ENCODE results near the gene BAZ1B.
A peak's percentile ranks its signal among the peaks of the same experiment; 100 is the strongest.

The BAZ1B gene

DNA sequence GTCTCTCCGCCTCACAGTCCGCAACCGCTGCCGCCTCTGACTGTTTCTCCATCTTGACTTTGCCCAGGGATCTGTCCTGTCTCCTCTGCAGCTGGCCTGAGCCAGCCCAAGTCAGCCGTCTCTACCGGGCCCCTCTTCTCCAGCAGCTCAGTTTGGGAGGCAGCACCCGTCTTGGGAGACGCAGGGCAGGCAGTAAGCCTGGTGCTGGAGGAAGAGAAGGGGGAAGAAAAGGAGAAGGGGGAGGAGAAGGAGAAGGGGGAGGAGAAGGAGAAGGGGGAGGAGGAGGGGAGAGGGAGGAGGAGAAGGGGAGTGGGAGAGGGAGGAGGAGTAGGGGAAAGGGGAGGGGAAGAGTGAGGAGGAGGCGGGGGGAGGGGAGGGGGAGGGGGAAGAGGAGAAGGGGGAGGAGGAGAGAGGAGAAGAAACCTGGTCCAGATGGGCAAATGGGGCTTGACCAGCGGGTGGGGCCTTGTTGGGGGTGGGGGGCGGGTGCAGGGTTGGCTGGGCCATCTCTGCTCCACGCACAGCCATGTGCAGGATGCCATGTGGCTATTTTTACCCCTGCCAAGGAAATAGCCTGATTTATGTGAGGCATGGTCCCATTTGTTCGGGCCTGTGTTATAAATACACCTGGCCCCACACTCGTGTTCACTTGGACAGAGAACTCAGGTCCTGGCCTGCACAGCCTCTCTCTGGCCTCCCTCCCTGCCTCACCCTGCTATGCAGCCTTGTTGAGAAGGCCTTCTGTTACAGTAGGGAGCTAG lies 124.4 kb downstream of the BAZ1B start:
- H3K27ac ChIP-seq (ENCODE audit: low read depth, low read length, severe bottlenecking) = no peak overlapping the region
- no peaks in the 10 kb centered on the region for H3K36me3 ChIP-seq (ENCODE audit: control insufficient read depth, insufficient read depth, low read length)
- H3K9me3 ChIP-seq (ENCODE audit: control insufficient read depth, low read length) = no peaks in the 10 kb centered on the region
- H3K4me1 ChIP-seq (ENCODE audit: control insufficient read depth, insufficient read depth, low read length, poor library complexity, severe bottlenecking) = peaks cover 5% of the 10 kb centered on the region
- H3K4me3 ChIP-seq (ENCODE audit: extremely low read depth, insufficient read depth, low read length, poor library complexity, severe bottlenecking) = peak overlapping the region; percentile 27
- WGBS, 2 experiments (ENCODE audit: insufficient coverage in 2 of 2) = 37 to 67% methylated on average over 6 to 11 of the region's 14 CpGs

- no peaks in the 10 kb centered on the region for H3K36me3 ChIP-seq (ENCODE audit: control insufficient read depth, insufficient read depth, low read length)
- no peak overlapping the region for H3K4me3 ChIP-seq (ENCODE audit: extremely low read depth, insufficient read depth, low read length, poor library complexity, severe bottlenecking)
- no peak overlapping the region for H3K27ac ChIP-seq (ENCODE audit: low read depth, low read length, severe bottlenecking)
- H3K9me3 ChIP-seq (ENCODE audit: control insufficient read depth, low read length) = peaks cover 4% of the 10 kb centered on the region
- peaks cover 5% of the 10 kb centered on the region for H3K4me1 ChIP-seq (ENCODE audit: control insufficient read depth, insufficient read depth, low read length, poor library complexity, severe bottlenecking)
- 83 to 85% methylated on average over 15 to 19 of the region's 21 CpGs for WGBS, 2 experiments (ENCODE audit: insufficient coverage in 2 of 2)
Observed at GRCh38 chr7:73395538-73396503, 126.3 kb downstream of the BAZ1B start.

- H3K27ac ChIP-seq (ENCODE audit: low read depth, low read length, severe bottlenecking) = no peak overlapping the region
- no CpG with 5 or more reads among the region's 3 CpGs for WGBS, 2 experiments (ENCODE audit: insufficient coverage in 2 of 2)
Observed at GRCh38 chr7:73394422-73394821, 127.7 kb downstream of the BAZ1B start.

GRCh38 chr7:73391396-73391795 lies 130.7 kb downstream of the BAZ1B start:
- Histone ChIP-seq H3K9me3 (ENCODE audit: control insufficient read depth, low read length) (peaks cover 13% of the 10 kb centered on the region), H3K4me3 (ENCODE audit: extremely low read depth, insufficient read depth, low read length, poor library complexity, severe bottlenecking) (no peak overlapping the region), H3K36me3 (ENCODE audit: control insufficient read depth, insufficient read depth, low read length) (no peaks in the 10 kb centered on the region), H3K27ac (ENCODE audit: low read depth, low read length, severe bottlenecking) (no peak overlapping the region), H3K4me1 (ENCODE audit: control insufficient read depth, insufficient read depth, low read length, poor library complexity, severe bottlenecking) (no peaks in the 10 kb centered on the region)
- WGBS, 2 experiments (ENCODE audit: insufficient coverage in 2 of 2) = 38% methylated on average over 2 of the region's 2 CpGs; no CpG with 5 or more reads in 1 of the 2 experiments

More at GRCh38 chr7:73394422-73394821, 127.7 kb downstream of the BAZ1B start:
- Histone ChIP-seq H3K4me1 (ENCODE audit: control insufficient read depth, insufficient read depth, low read length, poor library complexity, severe bottlenecking) (peaks cover 5% of the 10 kb centered on the region), H3K9me3 (ENCODE audit: control insufficient read depth, low read length) (peaks cover 4% of the 10 kb centered on the region), H3K4me3 (ENCODE audit: extremely low read depth, insufficient read depth, low read length, poor library complexity, severe bottlenecking) (no peak overlapping the region), H3K36me3 (ENCODE audit: control insufficient read depth, insufficient read depth, low read length) (no peaks in the 10 kb centered on the region)
